GM12892 (cell line): ENCODE data around the gene RGS2. TPM values are rescaled to one million over a fixed set of nuclear protein-coding genes. Genes with fewer than 3 reads are reported as not detected.

Experiments
- DNase-seq: peaks from one replicate; pipeline ENCODE4 v3.0.0; 2011; ENCODE audit not compliant: insufficient read length
- FAIRE-seq: peaks from 2 replicates; lab custom pipeline; 2011; peaks lifted over from hg19 to GRCh38; lab: Jason Lieb, UNC
- POLR2A ChIP-seq: IDR thresholded peaks from 2 replicates; pipeline ENCODE4 v1.6.1; 2011; ENCODE audit warnings: low read depth, low read length, control low read depth
- POLR2AphosphoS5 ChIP-seq: IDR thresholded peaks from 2 replicates; pipeline ENCODE4 v1.6.1; 2011; ENCODE audit warnings: low read depth, low read length, control low read depth
- TAF1 ChIP-seq: IDR thresholded peaks from 2 replicates; pipeline ENCODE4 v1.6.1; 2011; ENCODE audit warnings: low read depth, mild to moderate bottlenecking, control low read depth, low read length, borderline replicate concordance
- polyA plus RNA-seq: library from polyadenylated mRNA; unstranded; fragments of >200 nt; gene quantifications from one replicate; pipeline ENCODE4 v1.2.1, GENCODE V29; 2012; ENCODE audit warnings: missing spikeins, inconsistent platforms; ENCODE audit not compliant: missing spikeins

Gene RGS2
- polyA plus RNA-seq, result 4.9 TPM

GRCh38 chr1:192808518-192809306 is at the start of gene RGS2:
TSS of gene RGS2 (plus strand) at chr1:192809039. CDS start at chr1:192809072, 33 bp downstream.
- FAIRE-seq (peak; percentile 61), DNase-seq (peak; percentile 63)
- TF ChIP-seq TAF1 (peak; percentile 90), POLR2AphosphoS5 (peak; percentile 90), POLR2A (peak; percentile 93)

GRCh38 chr1:192759104-192759503 is 49.7 kb upstream of the RGS2 start:
- TF ChIP-seq TAF1, result no peak
- TF ChIP-seq POLR2AphosphoS5, result no peak
- TF ChIP-seq POLR2A, result no peak
- FAIRE-seq (no peak), DNase-seq (no peak)

- no peak for TF ChIP-seq POLR2AphosphoS5
- no peak for TF ChIP-seq TAF1
- no peak for TF ChIP-seq POLR2A
- no peak for DNase-seq
- no peak for FAIRE-seq
Observed at GRCh38 chr1:192762265-192762664, 46.6 kb upstream of the RGS2 start.

GRCh38 chr1:192763243-192763642 is 45.6 kb upstream of the RGS2 start:
- no peak for DNase-seq
- no peak for FAIRE-seq
- TF ChIP-seq TAF1, result no peak
- no peak for TF ChIP-seq POLR2A

- no peak for FAIRE-seq
- no peak for TF ChIP-seq TAF1
- TF ChIP-seq POLR2AphosphoS5, result no peak
- TF ChIP-seq POLR2A, result no peak
- no peak for DNase-seq
Observed at GRCh38 chr1:192763756-192764155, 45.1 kb upstream of the RGS2 start.

- DNase-seq, result no peak
- FAIRE-seq, result no peak
- TF ChIP-seq POLR2A, result no peak
- TF ChIP-seq POLR2AphosphoS5, result no peak
- no peak for TF ChIP-seq TAF1
Observed at GRCh38 chr1:192764675-192765074, 44.2 kb upstream of the RGS2 start.

GRCh38 chr1:192766009-192766625 is 42.7 kb upstream of the RGS2 start:
- FAIRE-seq, result no peak
- no peak for DNase-seq
- TF ChIP-seq POLR2A, result no peak
- no peak for TF ChIP-seq POLR2AphosphoS5
- no peak for TF ChIP-seq TAF1

GRCh38 chr1:192766876-192767275 is 42.0 kb upstream of the RGS2 start:
- no peak for TF ChIP-seq POLR2A
- TF ChIP-seq POLR2AphosphoS5, result no peak
- TF ChIP-seq TAF1, result no peak
- DNase-seq, result no peak
- FAIRE-seq, result no peak

- no peak for FAIRE-seq
- no peak for TF ChIP-seq POLR2A
- TF ChIP-seq POLR2AphosphoS5, result no peak
- no peak for TF ChIP-seq TAF1
- DNase-seq, result no peak
Observed at GRCh38 chr1:192767798-192768197, 41.0 kb upstream of the RGS2 start.

- no peak for TF ChIP-seq POLR2A
- TF ChIP-seq POLR2AphosphoS5, result no peak
- no peak for TF ChIP-seq TAF1
- DNase-seq, result no peak
- FAIRE-seq, result no peak
Observed at GRCh38 chr1:192768463-192768862, 40.4 kb upstream of the RGS2 start.

- no peak for TF ChIP-seq POLR2A
- TF ChIP-seq POLR2AphosphoS5, result no peak
- TF ChIP-seq TAF1, result no peak
- DNase-seq (no peak), FAIRE-seq (no peak)
Observed at GRCh38 chr1:192771341-192771740, 37.5 kb upstream of the RGS2 start.
